ENCODE results near the gene MORC4.

The MORC4 gene

DNA sequence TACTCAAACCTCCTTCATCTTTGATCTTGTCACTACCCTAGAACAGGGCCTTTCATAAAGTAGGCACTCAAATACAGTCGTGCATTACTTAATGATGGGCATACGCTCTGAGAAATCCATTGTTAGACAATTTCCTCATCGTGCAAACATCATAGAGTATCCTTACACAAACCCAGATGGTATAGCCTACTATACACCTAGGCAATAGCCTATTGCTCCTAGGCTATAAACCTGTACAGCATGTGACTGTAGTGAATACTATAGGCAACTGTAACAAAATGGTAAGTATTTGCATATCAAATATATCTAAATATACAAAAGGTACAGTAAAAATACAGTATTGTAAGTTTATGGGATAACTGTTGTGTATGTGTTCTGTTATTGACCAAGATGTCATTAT lies 47.9 kb downstream of the MORC4 start:
- DNase-seq: no peak

DNA sequence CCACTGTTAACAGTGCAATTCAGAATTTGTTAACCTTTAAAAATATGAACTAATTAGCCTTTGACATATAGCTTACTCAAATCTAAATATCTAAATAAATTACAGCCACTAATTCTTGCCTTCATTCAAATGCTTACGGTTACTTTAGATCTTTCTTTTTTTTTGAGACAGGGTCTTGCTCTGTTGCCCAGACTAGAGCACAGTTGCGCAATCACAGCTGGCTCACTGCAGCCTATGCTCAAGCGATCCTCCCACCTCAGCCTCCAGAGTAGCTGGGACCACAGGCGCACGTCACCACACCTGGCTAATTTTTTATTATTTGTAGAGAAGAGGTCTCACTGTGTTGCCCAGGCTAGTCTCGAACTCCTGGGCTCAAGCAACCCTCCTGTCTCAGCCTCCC lies 48.8 kb downstream of the MORC4 start:
- DNase-seq: no peak

DNA sequence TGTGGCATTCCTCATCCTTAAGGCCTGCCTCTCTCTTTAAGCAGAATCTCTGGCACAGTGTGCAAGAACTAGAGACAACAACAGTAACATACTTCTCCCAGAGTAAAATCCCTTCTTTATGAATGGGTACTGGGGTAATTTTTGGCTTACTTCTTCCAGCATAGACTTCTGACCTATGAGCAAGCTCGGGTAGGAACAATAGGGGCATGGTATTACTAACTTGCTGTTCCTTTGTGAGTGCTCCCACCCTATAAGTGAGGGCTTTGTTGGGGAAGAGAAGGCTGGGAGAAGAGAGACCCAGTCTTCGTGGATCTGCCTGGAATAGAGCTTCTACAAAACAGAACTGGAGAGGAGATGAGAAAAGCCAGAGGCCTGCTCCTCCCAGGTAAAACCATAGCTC lies 49.6 kb downstream of the MORC4 start:
- no peak for DNase-seq

DNA sequence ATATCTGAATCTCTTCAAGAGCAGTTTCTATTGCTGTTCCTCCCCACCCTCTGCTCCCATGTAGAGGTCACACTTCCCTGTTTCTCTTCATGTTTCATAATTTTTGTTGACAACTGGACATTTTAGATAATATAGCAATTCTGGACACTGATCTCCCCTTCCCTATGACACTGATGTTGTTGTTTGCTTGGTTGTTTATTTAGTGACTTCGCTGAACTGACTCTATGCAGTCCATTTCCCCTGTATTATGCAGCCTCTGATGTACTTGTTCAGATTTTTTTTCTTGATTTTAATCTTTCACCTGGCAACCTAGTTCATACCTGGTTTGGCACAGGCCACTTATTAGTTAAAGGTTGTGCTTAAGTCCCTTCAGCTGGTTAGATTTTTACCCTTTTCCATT lies 50.6 kb downstream of the MORC4 start:
- no peak for DNase-seq

DNA sequence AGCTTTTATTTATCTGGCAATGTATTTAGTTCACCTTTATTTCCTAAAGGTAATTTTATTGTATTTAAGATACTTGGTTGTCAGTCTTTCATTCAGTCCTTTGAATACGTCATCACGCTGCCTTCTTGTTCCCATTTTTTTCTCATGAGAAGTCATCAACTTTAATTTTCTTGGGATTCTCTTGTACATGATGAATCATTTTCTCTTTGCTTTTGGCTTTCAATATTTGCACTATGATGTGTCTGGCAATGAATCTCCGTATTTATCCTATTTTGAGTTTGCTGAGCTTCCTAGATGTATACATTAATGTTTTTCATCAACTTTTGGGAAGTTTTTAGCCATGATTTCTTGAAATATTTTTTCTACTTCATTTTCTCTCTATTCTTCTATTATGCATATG lies 51.4 kb downstream of the MORC4 start:
- no peak for DNase-seq

DNA sequence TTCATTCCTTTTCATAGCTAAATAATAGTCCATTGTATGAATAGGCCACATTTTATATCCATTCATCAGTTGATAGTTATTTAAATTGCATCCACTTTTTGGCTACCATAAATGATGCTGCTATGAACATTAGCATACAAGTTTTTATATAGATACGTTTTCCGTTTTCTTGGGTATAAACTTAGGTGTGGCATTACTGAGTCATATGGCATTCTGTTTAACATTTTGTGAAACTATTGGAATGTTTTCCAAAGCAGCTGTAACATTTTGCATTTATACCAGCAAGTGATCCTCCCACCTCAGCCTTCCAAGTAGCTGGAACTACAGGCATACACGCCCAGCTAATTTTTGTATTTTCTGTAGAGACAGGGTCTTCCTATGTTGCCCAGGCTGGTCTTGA lies 53.5 kb downstream of the MORC4 start:
- DNase-seq: no peak

DNA sequence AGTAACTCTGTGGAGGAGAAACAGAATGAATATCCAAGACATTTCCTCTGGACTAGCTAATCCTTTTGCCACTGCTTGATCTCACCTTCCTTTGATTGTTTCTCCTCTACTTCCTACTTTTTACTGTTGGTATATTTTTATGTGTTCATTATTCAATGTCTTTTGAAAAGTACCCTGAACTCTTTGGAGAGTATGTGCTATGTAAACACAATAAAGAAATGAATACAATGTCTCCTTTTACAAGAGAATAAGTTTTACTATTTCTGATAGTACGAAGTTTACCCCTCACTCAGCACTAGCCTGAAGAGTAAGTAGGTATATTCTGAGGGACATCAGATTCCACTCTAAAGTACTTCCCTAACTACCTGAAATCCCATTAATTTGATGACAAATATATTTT lies 59.9 kb downstream of the MORC4 start:
- DNase-seq: no peak

DNA sequence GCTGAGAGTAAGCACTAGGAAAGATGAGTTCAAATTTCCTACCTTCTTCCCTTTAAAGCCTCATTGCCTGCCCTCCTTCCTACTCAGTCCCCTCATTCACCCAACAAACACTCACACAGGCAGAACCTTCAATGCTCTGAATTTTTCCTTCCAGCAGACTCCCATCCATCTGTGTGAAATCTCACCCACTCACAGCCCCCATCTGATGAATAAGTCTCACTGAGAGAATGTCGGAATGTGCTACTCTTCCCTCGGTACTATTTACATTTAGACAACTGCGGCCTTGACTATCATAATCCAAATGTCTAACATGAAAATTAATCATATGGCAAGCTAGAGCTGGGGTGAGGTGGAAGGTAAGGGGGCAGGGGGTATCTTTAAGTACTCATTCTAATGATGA lies 60.4 kb downstream of the MORC4 start:
- DNase-seq: no peak

DNA sequence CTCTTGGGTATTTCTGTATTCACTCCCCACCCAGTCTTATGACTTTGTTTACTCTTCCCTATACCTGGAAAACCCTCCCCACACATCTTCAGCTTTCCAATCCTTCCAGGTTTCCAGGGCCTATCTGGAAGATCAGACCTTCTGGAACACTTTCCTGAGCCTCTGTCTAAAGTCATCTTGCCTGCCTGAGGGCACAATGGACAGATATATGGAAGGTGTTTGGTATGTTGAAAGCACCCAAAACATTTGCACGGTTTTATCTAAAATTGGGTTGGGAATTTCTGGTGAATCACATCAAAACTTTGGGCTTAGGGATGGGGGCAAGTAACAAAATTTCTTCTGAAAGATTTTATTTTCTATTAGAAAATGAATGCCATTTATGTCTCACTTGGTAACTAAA lies 63.8 kb downstream of the MORC4 start:
- no peak for DNase-seq

DNA sequence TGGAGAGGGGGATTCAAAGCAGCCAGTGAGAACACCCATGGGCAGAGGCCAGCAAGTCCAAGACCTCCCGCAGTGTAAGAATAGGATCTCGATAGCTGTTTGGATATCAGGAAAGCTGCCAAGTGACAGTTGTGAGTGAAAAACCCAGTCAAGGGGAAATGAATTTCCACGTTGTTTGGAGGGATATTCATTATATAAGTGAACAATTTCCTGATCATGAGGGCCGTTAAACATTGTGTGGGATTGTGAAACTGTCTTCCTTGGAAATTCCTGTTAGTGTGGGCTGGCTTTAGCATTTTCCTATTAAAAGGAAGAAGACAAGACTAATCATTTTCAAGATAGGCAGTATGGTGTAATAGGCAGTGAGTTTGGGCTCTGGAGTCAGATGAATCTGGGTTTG lies 64.8 kb downstream of the MORC4 start:
- no peak for DNase-seq

DNA sequence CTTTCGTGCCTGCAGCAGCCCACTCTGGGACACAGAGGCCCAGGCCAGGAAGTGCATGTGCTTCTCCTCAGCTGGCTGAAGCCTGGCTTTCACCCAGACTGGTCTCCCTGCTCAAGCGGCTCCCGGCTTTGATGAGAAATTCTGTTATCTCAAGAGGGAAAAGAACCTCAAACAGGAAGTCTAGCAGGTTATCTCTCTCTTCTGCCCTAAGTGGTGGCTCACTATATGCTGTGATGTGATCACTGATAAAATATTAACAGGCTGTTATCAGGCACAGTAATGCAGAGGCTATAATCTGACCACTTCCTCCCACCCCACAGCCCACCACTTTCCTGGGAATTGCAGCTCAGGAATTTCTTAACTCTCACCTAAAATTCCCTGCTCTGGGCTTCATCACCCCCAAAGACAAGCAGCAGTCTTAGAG lies 66.5 kb downstream of the MORC4 start:
- DNase-seq: no peak

DNA sequence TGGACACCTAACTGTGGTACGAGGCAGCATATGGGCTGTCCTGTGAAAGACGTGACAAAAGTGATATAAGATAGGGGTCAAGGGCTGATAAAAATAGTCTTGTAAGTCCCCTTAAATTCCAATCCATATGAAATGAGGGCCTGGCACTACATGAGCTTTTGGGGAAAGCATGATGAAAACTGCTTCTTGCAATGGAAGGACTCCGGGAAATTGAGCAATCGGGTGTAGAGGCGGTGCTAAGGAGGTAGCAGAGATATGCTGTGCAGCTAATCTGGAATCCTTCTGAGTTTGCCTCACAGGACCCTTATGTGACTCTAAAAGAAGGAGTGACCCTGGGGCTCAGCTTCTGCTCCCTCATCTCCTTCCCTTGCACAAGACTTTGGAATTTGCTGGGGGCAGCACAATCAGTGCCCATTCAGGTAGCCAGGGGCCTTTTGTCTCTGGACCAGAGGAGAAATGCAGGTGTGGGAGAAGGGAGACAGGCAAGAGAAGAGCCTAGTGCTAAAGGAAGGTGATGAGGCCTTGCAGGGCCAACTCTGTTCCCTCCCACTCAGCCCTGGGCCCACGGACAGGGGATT lies 67.0 kb downstream of the MORC4 start:
- no peak for DNase-seq

DNA sequence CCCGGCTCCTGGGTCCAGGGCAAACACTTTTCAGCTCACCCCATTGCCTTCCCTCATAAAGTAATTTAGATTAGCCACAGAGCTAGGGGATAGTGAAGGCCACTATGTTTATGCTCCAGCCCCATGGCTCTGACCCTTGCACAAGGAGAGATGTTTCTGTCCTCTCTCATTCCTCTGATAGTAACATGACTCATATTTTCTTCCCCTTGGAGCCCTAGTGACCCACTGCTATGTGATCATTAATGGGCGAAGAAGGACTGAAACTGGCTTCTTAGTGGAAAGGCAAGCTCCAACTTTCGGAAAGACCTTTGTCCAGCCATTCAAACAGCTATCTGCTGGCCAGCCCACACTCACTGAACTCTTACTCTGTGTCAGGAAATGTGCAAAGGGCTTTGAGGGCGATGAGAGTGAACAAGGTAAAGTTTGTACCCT lies 67.5 kb downstream of the MORC4 start:
- DNase-seq: no peak

DNA sequence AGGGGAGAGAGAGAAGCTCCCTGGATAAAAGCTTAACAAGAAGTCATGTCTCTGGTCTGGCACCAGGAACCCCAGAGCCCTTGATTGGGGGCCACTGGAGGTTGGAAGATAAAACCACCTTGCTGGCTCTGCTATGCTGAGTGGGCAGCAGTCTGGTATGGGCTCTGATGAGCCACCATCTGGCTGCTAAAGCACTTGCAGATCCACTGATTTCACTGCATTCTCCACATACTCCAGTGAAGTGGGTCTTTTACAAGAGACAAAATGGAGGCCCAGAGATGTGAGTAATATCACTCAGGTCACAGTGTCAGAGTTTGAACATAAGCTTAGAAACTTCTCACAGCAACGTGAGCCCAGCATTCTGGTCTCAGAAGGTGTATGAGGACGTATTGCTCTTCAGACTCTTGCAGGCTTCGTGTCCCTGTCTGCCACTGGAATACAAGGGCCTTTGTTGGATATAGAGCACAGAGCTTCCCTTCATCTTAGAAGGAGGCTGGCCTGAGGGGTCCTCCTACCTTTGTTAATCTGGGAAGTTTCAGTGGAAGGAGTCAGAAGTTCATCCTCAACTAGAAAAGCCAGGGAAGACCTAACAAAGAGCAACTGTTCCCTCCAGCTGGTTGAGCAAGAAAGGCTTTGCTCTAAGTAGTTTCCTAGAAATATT lies 68.1 kb downstream of the MORC4 start:
- DNase-seq: no peak

DNA sequence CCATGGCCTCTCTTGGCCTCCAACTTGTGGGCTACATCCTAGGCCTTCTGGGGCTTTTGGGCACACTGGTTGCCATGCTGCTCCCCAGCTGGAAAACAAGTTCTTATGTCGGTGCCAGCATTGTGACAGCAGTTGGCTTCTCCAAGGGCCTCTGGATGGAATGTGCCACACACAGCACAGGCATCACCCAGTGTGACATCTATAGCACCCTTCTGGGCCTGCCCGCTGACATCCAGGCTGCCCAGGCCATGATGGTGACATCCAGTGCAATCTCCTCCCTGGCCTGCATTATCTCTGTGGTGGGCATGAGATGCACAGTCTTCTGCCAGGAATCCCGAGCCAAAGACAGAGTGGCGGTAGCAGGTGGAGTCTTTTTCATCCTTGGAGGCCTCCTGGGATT lies 71.8 kb downstream of the MORC4 start:
- no peak for DNase-seq

DNA sequence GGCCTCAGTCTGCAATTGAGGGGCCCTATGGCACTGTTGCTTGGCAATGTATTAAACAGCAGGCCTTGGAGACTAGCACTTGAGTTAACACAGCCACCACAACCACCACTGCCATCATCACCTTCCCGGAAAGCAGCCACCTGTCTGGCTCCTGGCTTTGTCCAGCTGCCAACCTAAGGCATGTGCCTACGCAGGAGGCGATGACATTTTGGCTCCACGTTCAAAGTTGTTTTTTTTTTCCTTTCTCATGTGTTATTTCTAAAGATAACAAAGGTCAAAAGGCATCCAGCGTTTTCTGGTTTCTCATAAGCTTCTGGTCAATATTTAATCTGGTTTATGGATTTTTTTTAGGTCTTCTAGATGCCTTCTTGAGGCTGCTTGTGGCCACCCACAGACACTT lies 72.3 kb downstream of the MORC4 start:
- no peak for DNase-seq

DNA sequence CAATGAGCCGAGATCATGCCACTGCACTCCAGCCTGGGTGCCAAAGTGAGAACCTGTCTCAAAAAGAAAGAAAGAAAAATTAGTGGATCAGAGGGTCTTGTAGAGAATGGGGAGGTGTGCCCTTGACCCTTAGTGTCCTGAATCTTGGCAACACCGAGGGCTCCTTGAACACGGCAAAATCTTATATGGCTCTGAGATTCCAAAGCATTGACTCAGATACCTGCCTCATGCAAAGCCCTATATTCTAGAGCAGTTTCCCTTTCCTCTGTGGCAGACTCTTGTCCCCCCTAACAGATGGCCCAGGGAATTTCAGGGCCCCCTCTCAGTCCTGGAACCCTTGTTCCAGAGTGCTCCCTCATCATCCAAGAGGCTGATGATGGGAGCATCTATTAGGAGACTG lies 73.0 kb downstream of the MORC4 start:
- DNase-seq: no peak

DNA sequence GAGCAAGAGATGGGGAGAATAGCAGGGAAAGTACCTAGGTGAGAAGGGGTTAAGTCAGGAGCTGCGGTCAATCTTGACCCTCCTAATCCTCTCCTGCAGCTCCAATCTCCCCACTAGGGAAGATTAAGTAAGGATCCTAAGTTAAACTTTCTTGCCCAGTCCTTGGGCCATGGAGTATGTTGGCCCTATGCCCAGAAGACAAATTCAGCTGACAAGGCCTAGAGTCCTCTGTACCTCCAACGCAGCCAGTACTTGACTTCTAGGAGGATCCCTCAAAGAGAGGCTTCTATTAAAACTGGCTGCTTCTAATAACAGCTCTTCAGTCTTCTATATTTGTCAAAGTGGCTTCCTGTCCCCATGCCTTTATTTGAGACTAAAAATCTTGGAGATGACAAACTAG lies 78.4 kb downstream of the MORC4 start:
- no peak for DNase-seq

DNA sequence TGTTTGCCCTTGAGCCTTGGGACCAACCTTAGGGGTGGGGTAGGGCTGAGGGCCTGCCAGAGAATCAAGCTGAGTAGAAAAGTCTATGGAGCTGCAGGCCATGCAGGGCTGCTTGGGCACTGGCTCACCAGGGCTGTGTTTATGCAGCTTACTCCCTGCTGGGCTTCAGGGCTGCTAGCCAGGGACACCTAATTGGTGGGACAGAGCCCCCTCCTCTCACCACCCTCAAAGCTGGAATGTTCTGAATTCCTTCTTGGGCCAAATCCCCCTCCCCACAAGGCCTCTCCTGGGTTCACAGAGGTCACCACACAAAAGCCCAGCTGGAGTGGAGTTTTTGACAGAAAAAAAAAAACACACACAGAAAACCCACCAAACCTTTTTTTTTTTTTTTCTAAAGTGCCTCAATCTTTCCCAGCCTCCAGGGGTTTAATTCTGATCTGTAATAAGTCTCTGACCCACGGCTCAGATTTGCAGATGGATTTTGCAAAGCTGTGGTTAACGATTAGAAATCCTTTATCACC lies 80.0 kb downstream of the MORC4 start, which contains the start of gene CLDN2:
Gene CLDN2, plus strand, starts transcription at position 471 of the 521 bp plus-strand sequence. CDS start 7,827 bp downstream, outside the sequence.
- DNase-seq: no peak

DNA sequence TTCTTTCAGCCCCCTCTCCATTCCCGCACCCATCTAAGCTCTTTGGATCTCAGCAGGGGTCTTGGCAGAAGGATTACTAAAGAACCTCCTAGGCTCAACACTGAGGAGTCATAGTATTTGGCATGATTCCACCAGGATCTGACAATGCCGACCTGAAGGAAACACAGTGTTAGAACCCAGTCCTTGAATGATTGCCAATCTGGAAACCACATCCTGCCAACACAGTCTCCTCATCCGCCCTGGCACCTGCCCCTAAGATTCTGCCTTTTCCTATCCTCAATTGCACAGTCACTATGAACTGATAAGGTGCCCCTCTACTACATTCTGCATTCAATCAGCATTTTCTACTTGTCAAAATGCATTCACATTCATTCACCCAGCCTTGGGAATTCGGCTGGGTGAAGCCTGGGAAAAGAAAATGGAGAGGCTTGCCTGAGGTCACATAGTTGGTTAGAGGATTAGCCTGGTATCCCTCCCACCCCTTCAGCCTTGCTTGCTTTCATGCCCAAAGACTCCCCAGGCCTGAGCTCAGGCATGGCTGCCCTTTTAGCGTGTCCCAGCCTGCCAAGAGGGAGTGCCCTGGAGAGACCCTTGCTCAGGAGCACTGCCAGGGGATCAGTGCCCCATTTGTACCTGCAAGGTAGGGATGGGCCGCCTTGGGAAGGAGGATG lies 82.0 kb downstream of the MORC4 start:
- DNase-seq: no peak

DNA sequence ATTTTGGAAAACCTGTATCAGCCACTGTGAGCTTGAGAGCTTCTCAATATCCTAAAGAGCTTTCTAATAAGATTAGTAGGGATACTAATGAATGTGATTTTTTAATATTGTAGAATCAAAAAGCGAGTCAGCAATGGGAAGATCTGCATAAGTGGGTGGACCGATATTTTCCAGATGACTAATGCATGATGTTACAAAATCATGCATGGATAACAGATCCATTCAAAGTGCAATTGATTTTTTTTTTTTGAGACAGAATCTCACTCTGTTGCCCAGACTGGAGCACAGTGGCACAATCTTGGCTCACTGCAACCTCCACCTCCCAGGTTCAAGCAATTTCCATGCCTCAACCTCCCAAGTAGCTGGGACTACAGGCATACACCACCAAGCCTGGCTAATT lies 87.1 kb downstream of the MORC4 start:
- no peak for DNase-seq

DNA sequence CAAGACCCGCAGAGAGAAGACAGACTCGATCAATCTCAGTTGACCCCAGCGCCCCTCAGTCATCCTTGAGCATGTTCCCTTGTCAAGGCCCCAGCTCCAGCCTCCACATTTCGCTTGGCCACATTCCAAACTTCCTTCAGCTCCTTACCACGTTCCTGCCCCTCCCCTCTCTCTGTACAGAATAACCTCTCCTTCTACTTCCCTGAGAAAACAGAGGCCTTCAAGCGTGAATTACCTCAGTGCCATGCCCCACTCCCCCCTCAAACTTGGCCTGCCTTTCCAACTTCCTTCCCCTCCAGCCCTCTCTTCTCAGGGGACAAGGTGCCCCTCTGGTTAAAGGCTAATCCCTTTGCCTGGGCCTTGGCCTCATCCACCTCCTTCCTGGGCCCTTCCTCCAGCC lies 93.7 kb downstream of the MORC4 start:
- DNase-seq: no peak

DNA sequence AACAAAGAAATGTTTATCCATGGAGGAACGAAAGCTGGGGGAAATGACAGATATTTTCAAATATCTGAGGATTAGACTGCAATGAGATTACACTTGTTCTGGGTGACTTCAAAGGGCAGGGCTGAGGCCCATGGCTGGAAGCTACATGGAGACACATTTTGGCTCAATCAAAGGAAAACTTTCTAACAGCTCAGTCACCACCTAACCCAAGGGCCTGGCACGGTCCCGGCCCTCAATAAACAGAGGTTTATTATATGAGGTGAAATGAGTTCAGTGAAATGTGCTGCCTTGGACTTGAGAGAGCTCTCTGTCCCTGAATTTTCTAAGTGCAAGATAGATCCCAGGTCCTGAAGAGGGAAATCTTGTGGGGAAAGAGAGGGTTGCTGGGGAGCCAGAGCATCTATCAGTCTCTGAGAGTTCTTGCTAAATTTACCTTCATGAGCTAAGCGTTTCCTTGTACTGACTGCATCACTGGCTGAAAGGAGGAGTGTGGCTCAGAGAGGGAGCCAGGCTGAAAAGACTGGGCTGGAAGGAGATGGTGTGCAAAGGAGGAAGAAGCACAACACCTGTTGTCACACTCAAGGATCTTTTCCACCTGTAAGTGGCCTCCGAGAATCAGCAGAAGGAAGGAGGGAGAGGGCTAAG lies 94.8 kb downstream of the MORC4 start:
- no peak for DNase-seq
